Thoracic aorta (tissue), 2 donors: ENCODE results near the gene NMT1. TPM values are rescaled to one million over a fixed set of nuclear protein-coding genes. Genes with fewer than 3 reads are reported as not detected.

Experiments used
- ATAC-seq: fragments of 150-250 bp; one replicate; pipeline ENCODE4 v1.8.0; 2017; ENCODE audit warnings: low read depth; ENCODE audit not compliant: insufficient number of reproducible peaks, low FRiP score
- DNase-seq: peaks from one replicate; pipeline ENCODE4 v3.0.0-alpha.2; 2020; ENCODE audit warnings: low spot score
- H3K27ac ChIP-seq, 2 donors: fragments of 200-600 bp; sonication (generic); 1 replicate in 1 of 2; 2 replicates in 1 of 2; pipeline ENCODE4 v1.5.1; 2016; ENCODE audit warnings: mild to moderate bottlenecking in 2 of 2, moderate library complexity in 2 of 2
- H3K27me3 ChIP-seq: fragments of 200-600 bp; sonication (generic); replicated peaks from 2 replicates; pipeline ENCODE4 v1.6.0; 2016; ENCODE audit warnings: mild to moderate bottlenecking; ENCODE audit not compliant: insufficient read depth
- H3K36me3 ChIP-seq: fragments of 200-600 bp; sonication (generic); one replicate; pipeline ENCODE4 v1.5.1; 2016
- H3K4me1 ChIP-seq, 2 donors: fragments of 200-600 bp; sonication (generic); 1 replicate in 1 of 2; 2 replicates in 1 of 2; pipeline versions ENCODE4 v1.5.1 to v1.6.0; 2016; ENCODE audit warnings: low read depth in 2 of 2, mild to moderate bottlenecking in 1 of 2; ENCODE audit not compliant: control insufficient read depth in 1 of 2
- H3K4me3 ChIP-seq: fragments of 200-600 bp; sonication (generic); 2 replicates; pipeline ENCODE4 v1.5.1; 2016; ENCODE audit warnings: mild to moderate bottlenecking
- H3K9me3 ChIP-seq: fragments of 200-600 bp; sonication (generic); 2 replicates; pipeline ENCODE4 v1.5.1; 2016
- CTCF ChIP-seq: fragments of 200-600 bp; sonication (generic); IDR thresholded peaks from one replicate; pipeline ENCODE4 v1.5.1; 2019; ENCODE audit warnings: antibody characterized with exemption
- total RNA-seq, 2 donors: library from RNA; depleted of rRNA; stranded (reverse); fragments of >200 nt; gene quantifications; one replicate each; pipeline versions ENCODE4 v1.1.0 to v1.2.3, GENCODE V29; 2016

NMT1 gene
- total RNA-seq, 2 donors from 2014 or later = 53.1 to 64.8 TPM

- no peak for ATAC-seq
- Histone ChIP-seq H3K4me1 (peaks cover 17 to 34% of the 10 kb centered on the region in 2 donors), H3K27ac (peak overlapping the region in 1 of 2 donors; percentile 20), H3K36me3 (no peaks in the 10 kb centered on the region), H3K4me3 (peak overlapping the region; percentile 76), H3K27me3 (no peaks in the 10 kb centered on the region), H3K9me3 (no peaks in the 10 kb centered on the region)
- no peak for TF ChIP-seq CTCF
- DNase-seq = no peak
Observed at GRCh38 chr17:45018514-45018847, 42.6 kb upstream of the NMT1 start.

GRCh38 chr17:45018848-45019711 lies 42.0 kb upstream of the NMT1 start:
- no peak for DNase-seq
- peak; percentile 50 for ATAC-seq
- Histone ChIP-seq H3K4me1 (peaks cover 17 to 34% of the 10 kb centered on the region in 2 donors), H3K4me3 (peak overlapping the region; percentile 76), H3K27me3 (no peaks in the 10 kb centered on the region), H3K9me3 (no peaks in the 10 kb centered on the region), H3K36me3 (no peaks in the 10 kb centered on the region), H3K27ac (peak overlapping the region in 1 of 2 donors; percentile 20)
- peak; percentile 34 for TF ChIP-seq CTCF

- DNase-seq (no peak), ATAC-seq (no peak)
- H3K4me3 ChIP-seq = no peak overlapping the region
- no peak for TF ChIP-seq CTCF
- peak overlapping the region in 1 of 2 donors; percentile 17 for H3K27ac ChIP-seq
- no peaks in the 10 kb centered on the region for H3K27me3 ChIP-seq
- H3K36me3 ChIP-seq = no peaks in the 10 kb centered on the region
- H3K4me1 ChIP-seq = peaks cover 17 to 34% of the 10 kb centered on the region in 2 donors
- H3K9me3 ChIP-seq = no peaks in the 10 kb centered on the region
Observed at GRCh38 chr17:45020354-45021138, 40.6 kb upstream of the NMT1 start.

GRCh38 chr17:45021607-45022287 lies 39.4 kb upstream of the NMT1 start:
- H3K4me1 ChIP-seq = peaks cover 17 to 34% of the 10 kb centered on the region in 2 donors
- TF ChIP-seq CTCF = peak; percentile 81
- H3K36me3 ChIP-seq = no peaks in the 10 kb centered on the region
- H3K4me3 ChIP-seq = peak overlapping the region; percentile 67
- no peaks in the 10 kb centered on the region for H3K9me3 ChIP-seq
- DNase-seq (no peak), ATAC-seq (peak; percentile 80)
- no peaks in the 10 kb centered on the region for H3K27me3 ChIP-seq
- H3K27ac ChIP-seq = peak overlapping the region; percentile 37 to 69

GRCh38 chr17:45022288-45022648 lies 38.8 kb upstream of the NMT1 start:
- no peaks in the 10 kb centered on the region for H3K36me3 ChIP-seq
- no peak for ATAC-seq
- peak; percentile 5 for TF ChIP-seq CTCF
- no peaks in the 10 kb centered on the region for H3K27me3 ChIP-seq
- peaks cover 17 to 34% of the 10 kb centered on the region in 2 donors for H3K4me1 ChIP-seq
- no peaks in the 10 kb centered on the region for H3K9me3 ChIP-seq
- DNase-seq = no peak
- peak overlapping the region; percentile 67 for H3K4me3 ChIP-seq
- peak overlapping the region; percentile 37 to 69 for H3K27ac ChIP-seq
